ENCODE measurements around the gene HABP4.

GRCh38 chr9:96437454-96437853, 12.5 kb upstream of the HABP4 start:
- TF ChIP-seq CTCF (IDR thresholded peaks at IDR 0.05; ENCODE audit: low read depth, low read length, missing input control) (no peak), ZBTB33 (IDR thresholded peaks at IDR 0.05) (no peak), RAD21 (IDR thresholded peaks at IDR 0.05) (no peak), MAX (IDR thresholded peaks at IDR 0.05) (no peak), REST (IDR thresholded peaks at IDR 0.05) (no peak), YY1 (IDR thresholded peaks at IDR 0.05) (no peak), TAF1 (conservative IDR thresholded peaks at IDR 0.05) (no peak), ATF3 (IDR thresholded peaks at IDR 0.05) (no peak), SP1 (IDR thresholded peaks at IDR 0.05) (no peak), NR2F2 (IDR thresholded peaks at IDR 0.05) (no peak)

All from liver (tissue), 3 donors.